Central memory CD8-positive, alpha-beta T cell (primary cell): Measurements from ENCODE around the gene NSF.
A peak's percentile ranks its signal among the peaks of the same experiment; 100 is the strongest.
"Not testable (repeated sequence)": the region's sequence is repeated elsewhere in the genome, so short reads cannot be mapped to it uniquely, and the experiment has no call there.

Experiments used
- ATAC-seq: fragments of 150-1000 bp; cut with Tn5 transposase; replicated peaks from 2 replicates; pipeline ENCODE4 v1.10.0; 2022; ENCODE audit warnings: mild to moderate bottlenecking, moderate FRiP score, moderate number of reproducible peaks; ENCODE audit not compliant: poor library complexity, severe bottlenecking; ENCODE audit errors: extremely low read depth
- DNase-seq, 2 donors: peaks; one replicate each; pipeline ENCODE4 v3.0.0; 2021; ENCODE audit warnings: low spot score in 2 of 2
- H3K27ac Mint-ChIP-seq: one replicate; pipeline ENCODE4 v1.8.0; 2022; ENCODE audit warnings: low read depth, mild to moderate bottlenecking, moderate library complexity, mixed read lengths
- H3K27me3 Mint-ChIP-seq: one replicate; pipeline ENCODE4 v1.8.0; 2022; ENCODE audit warnings: mixed read lengths
- H3K36me3 Mint-ChIP-seq: one replicate; pipeline ENCODE4 v1.8.0; 2022; ENCODE audit warnings: mild to moderate bottlenecking, moderate library complexity, mixed read lengths; ENCODE audit not compliant: insufficient read depth
- H3K4me1 Mint-ChIP-seq: one replicate; pipeline ENCODE4 v1.8.0; 2022; ENCODE audit warnings: mixed read lengths
- H3K4me3 Mint-ChIP-seq: one replicate; pipeline ENCODE4 v1.8.0; 2022; ENCODE audit warnings: mild to moderate bottlenecking, moderate library complexity, mixed read lengths
- H3K9me3 Mint-ChIP-seq: one replicate; pipeline ENCODE4 v1.8.0; 2022; ENCODE audit warnings: mixed read lengths

The NSF gene

DNA sequence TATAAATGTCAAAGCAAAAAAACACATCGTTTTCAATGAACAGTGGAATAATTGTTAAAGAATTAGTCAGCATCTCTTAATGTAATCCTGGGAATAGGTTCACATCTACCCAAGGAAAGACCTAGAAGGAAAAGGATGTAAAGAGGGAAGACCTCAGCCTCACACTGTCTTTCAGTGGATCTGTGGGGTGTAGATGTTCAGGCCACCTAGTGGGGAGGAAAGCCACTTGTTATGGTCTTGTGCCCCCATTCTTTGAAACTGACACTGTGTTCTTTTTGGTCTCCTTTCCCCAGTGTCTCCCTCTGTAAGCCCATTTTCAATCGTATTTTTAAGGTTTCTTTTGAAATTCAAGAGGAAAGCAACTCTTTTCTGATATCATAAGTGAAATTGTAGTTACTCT, 56.8 kb downstream of the NSF start:
- not testable (repeated sequence) for H3K27me3 Mint-ChIP-seq, H3K9me3 Mint-ChIP-seq, DNase-seq, H3K27ac Mint-ChIP-seq, ATAC-seq, H3K36me3 Mint-ChIP-seq, H3K4me1 Mint-ChIP-seq, H3K4me3 Mint-ChIP-seq

DNA sequence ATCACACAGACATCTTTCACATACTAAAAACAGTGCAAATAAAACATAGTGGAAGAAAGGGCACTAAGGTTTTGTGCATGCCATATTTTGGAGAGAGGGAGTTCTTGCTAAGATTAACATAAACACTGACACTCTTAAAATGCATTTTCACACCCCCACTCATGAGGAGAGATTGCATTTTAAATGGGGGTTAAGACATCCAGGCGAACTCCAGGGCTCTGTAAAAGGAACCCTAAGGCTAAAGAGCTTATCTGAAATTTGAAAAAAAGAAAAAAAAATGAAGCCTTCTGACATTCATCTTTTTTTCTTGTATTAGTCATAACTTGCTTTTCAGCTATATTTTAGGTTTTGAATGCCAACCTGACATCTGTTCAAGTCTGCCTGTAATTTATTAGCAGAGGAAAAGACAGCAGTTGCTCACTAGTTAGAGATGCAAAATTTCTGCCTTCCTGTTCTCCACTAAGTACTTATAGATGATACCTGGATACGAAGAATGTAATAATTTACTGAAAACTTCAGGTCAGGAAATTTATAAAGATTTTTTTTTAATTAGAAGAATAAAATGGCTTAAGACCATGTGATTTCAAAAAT, 57.3 kb downstream of the NSF start:
- not testable (repeated sequence) for H3K36me3 Mint-ChIP-seq, H3K27ac Mint-ChIP-seq, H3K9me3 Mint-ChIP-seq, H3K4me3 Mint-ChIP-seq, DNase-seq, H3K27me3 Mint-ChIP-seq, ATAC-seq, H3K4me1 Mint-ChIP-seq

DNA sequence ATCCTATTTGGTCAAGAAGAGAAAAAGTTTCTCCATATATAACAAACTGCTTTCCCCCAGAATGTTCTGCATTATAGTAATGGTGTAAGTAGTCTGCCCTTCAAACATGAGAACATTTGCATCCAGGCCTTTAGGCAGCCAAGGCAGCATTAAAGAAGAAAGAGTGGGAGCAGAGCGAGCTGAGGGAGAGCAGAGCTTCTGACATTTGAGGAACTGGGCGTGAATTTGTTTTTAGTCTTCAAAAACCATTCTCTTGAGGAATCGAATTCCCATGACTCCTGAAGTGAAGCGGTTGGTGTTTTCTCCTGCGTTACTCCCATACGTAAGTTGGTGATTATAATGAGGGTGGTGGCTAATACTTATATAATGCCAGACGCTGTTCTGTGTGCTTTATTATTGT, 58.8 kb downstream of the NSF start:
- H3K4me3 Mint-ChIP-seq, ATAC-seq, H3K27me3 Mint-ChIP-seq, H3K9me3 Mint-ChIP-seq, DNase-seq, H3K4me1 Mint-ChIP-seq, H3K36me3 Mint-ChIP-seq, H3K27ac Mint-ChIP-seq: not testable (repeated sequence)

DNA sequence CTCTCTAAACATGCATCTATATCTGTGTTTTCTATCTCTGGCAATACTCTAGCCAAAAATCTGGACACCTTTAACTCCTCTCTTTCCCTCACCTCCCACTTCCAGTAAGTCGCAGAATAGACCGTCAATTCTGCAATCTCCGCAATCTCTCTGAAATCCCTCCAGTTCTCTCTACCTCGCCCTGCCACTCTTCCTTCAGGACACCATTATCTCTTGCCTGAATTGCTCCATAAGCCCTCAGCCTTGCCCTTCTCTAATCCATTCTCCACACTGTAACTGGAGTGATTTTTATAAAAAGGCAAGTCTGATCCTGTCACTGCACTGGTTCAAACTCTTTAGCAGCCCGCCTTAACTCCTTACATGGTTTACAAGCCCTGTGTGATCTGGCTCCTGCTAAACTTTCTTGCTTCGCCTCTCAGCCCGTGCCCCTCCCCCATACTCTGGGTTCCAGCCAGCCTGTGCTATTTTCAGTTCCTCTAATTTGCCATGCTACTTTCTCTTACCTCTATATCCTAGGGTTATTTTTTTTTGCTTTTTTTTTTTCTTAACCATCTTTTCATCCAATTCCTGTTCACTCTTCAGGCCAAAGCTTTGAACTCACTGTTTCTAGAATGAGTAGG, 61.7 kb downstream of the NSF start:
- H3K27ac Mint-ChIP-seq, H3K4me1 Mint-ChIP-seq, DNase-seq, H3K9me3 Mint-ChIP-seq, H3K27me3 Mint-ChIP-seq, ATAC-seq, H3K36me3 Mint-ChIP-seq, H3K4me3 Mint-ChIP-seq: not testable (repeated sequence)

DNA sequence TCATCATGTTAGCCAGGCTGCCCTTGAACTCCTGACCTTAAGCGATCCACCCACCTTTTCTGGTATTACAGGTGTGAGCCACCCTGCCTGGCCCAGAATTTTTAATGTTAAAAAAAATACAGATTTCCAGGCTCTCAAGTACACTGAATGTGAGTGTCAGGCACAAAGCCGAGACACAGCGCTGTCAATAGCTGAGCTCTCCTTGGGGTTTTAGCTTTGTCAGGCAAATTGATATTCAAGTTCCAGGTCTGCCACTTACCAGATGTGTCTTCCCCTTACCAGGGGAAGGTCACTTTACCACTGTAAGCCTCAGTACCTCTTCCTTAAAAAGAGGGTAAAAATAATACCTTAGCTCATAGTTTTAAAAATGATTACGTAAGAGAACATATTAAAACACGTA, 67.8 kb downstream of the NSF start:
- not testable (repeated sequence) for H3K4me1 Mint-ChIP-seq, DNase-seq, H3K4me3 Mint-ChIP-seq, H3K27ac Mint-ChIP-seq, H3K9me3 Mint-ChIP-seq, H3K36me3 Mint-ChIP-seq, H3K27me3 Mint-ChIP-seq
- ATAC-seq: peak; percentile 58

DNA sequence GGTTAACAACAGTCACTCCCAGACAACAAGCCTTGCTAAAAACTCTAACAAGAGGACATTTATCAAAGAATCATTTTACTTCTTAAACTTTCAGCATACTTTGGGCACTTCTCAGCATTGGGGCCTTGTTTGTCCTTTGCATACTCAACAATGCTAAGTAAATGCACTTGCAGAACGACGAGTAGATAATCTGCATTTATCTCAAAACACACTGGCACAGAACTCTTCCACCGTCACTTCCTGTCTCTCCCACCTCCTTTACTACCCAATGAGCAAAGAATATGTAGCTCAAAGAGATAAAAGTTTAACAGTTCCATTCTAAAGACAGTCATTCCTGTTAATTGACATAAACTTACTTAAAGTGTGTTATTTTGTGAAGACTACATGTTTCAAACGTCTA, 69.2 kb downstream of the NSF start:
- H3K36me3 Mint-ChIP-seq: not testable (repeated sequence)

DNA sequence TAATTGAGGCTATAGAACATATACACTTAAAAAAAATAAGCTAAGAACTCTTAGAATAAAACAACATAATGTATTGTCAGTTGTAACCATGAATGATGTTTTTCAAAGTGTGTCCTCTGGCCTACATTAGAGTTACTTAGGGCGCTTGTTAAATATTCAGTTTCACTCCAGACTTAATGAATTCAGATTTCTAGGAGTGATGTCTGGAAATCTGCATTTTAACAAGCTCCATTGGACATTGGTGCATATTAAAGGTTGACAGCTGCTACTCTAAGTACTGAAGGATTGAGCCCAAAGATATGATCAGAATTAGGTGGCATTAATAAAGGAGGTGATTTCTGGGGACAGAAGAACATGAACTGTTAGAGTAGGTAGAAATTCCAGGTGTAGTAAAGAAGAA, 72.7 kb downstream of the NSF start:
- not testable (repeated sequence) for H3K4me3 Mint-ChIP-seq, H3K4me1 Mint-ChIP-seq, H3K27me3 Mint-ChIP-seq, H3K36me3 Mint-ChIP-seq, H3K9me3 Mint-ChIP-seq, DNase-seq, ATAC-seq, H3K27ac Mint-ChIP-seq

More for the DNA sequence above, 69.2 kb downstream of the NSF start:
- not testable (repeated sequence) for H3K9me3 Mint-ChIP-seq, ATAC-seq, H3K27ac Mint-ChIP-seq, DNase-seq, H3K4me3 Mint-ChIP-seq, H3K27me3 Mint-ChIP-seq, H3K4me1 Mint-ChIP-seq

DNA sequence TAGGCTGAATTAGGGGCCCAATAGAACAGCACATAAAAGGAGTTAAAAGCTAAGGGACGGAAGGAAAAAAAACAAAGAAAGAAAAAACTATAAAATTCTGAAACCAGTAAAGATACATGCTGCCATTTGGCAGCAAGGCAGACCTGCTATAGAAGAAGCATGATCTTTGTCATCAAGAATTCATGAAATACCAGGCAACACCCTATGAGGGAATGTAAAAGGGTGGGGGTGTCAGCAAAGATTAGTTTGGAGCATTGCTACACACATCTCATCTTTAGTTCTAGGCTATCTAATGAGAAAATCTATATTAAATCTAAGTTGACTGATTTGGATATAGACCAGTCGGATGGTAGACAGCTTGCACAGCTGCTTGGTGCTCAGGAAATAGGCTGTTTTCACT, 73.1 kb downstream of the NSF start:
- ATAC-seq: not testable (repeated sequence)

DNA sequence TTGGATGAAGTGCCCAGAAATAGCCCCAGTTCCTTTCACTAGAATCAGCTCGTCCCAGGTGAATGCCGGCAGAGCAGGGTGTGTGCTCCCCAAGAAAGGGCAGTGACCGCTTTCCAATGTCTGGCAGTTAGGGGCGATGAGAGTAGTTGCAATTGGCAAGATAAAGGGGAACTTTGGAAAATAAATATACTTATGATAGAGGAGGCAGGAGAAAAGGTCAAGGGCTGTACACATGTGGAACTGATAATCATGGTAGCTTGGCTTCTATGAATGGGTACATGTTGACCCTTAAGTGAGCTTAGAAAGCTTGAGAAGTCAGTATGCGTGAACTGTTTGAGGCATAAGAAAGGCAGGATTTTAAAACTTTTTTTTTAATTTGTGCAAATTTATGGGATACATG, 75.5 kb downstream of the NSF start:
- H3K36me3 Mint-ChIP-seq, H3K27ac Mint-ChIP-seq, H3K4me1 Mint-ChIP-seq, H3K9me3 Mint-ChIP-seq, ATAC-seq, H3K4me3 Mint-ChIP-seq, H3K27me3 Mint-ChIP-seq, DNase-seq: not testable (repeated sequence)

More for the DNA sequence above, 73.1 kb downstream of the NSF start:
- DNase-seq, H3K4me3 Mint-ChIP-seq, H3K9me3 Mint-ChIP-seq, H3K36me3 Mint-ChIP-seq, H3K27ac Mint-ChIP-seq, H3K4me1 Mint-ChIP-seq, H3K27me3 Mint-ChIP-seq: not testable (repeated sequence)

DNA sequence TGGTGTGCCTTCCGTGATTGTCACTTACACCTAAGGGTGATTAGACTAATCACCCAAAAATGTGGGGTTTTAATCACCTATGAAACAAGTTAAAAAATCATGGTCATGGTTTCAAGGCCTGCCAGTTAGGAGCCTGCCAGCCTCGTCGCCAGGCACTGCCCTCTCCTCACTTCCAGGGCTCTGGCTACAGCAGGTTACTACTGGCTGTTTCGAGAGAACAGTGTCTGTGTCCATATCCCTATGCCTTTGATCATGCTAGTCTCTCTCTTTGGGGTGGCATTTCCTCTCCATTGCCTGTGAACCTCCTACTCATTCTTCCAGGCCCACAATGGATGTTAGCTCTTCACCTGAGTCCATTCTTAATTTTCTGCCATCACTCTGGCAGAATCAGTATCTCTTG, 80.3 kb downstream of the NSF start:
- H3K27me3 Mint-ChIP-seq, H3K36me3 Mint-ChIP-seq, ATAC-seq, H3K27ac Mint-ChIP-seq, H3K4me1 Mint-ChIP-seq, H3K9me3 Mint-ChIP-seq, H3K4me3 Mint-ChIP-seq, DNase-seq: not testable (repeated sequence)

DNA sequence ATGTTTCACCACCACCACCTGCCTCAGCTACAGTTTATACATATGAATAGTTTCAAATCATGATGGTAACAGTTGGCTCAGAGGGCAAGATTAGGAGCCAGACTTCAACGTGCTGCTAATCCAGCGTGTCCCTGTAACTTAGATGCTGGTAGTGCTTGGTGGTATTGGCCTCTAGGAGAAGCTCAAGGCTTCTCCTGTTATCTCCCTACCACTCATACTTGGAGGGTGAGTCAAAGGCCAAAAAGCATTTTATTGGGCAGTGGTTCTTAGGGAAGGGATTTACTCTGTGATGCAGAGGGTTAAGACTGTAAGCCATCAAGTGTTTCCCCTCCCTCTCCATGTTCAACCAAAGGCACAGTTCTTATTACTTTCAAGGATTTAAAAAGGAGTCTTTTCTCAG, 82.3 kb downstream of the NSF start:
- H3K4me3 Mint-ChIP-seq, H3K9me3 Mint-ChIP-seq, H3K36me3 Mint-ChIP-seq, H3K27ac Mint-ChIP-seq, H3K27me3 Mint-ChIP-seq, DNase-seq, ATAC-seq, H3K4me1 Mint-ChIP-seq: not testable (repeated sequence)

DNA sequence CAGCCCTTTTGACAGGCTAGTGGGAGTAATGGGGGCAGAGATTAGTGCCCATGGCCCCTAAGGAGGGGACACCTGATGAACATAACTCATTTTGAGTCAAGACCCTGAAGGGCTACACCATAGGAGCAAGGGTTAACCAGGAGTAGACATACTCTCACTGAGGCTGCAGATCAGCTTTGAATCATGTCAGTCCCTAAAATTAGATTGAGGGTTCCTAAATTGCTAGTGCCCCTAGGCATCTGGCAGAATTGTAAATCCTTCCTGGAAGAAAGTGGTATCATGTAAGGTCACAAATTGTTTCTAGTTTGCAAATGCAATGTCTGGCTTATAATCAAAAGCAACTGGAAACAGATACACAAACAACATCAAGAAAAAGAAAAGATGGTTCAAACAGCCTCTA, 87.3 kb downstream of the NSF start:
- ATAC-seq, H3K4me3 Mint-ChIP-seq, H3K4me1 Mint-ChIP-seq, H3K27ac Mint-ChIP-seq, H3K36me3 Mint-ChIP-seq, H3K27me3 Mint-ChIP-seq, DNase-seq, H3K9me3 Mint-ChIP-seq: not testable (repeated sequence)

DNA sequence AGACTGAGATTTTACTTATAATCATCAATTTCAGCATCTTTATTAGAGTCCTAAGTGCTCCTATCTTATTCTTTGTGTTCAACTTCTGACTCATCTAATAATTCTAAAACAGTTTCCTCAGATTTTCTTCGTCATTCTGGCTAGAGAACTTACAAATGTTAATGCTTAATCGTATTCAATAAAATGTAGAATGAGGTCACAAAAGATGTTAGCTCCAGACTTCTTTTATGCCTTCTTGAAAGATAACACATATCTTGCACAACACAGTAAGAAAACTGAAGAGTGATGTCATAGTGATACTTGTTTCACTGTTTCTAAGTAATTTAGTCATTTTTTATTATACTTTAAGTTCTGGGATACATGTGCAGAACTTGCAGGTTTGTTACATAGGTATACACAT, 93.2 kb downstream of the NSF start:
- H3K27me3 Mint-ChIP-seq, H3K4me1 Mint-ChIP-seq, H3K9me3 Mint-ChIP-seq, H3K4me3 Mint-ChIP-seq, DNase-seq, ATAC-seq, H3K27ac Mint-ChIP-seq, H3K36me3 Mint-ChIP-seq: not testable (repeated sequence)
